ENCODE data around the gene DISC1. TPM values are rescaled to one million over a fixed set of nuclear protein-coding genes. Genes with fewer than 3 reads are reported as not detected.
"Not testable (repeated sequence)": the region's sequence is repeated elsewhere in the genome, so short reads cannot be mapped to it uniquely, and the experiment has no call there.

Gene DISC1
- total RNA-seq, 4 donors from 2014 or later = 7.1 to 33.4 (median 14.9) TPM

GRCh38 chr1:231724876-231725647, 98.5 kb downstream of the DISC1 start:
- H3K27me3 ChIP-seq = no peaks in the 10 kb centered on the region
- H3K36me3 ChIP-seq = no peaks in the 10 kb centered on the region
- TF ChIP-seq, protein P1, sequence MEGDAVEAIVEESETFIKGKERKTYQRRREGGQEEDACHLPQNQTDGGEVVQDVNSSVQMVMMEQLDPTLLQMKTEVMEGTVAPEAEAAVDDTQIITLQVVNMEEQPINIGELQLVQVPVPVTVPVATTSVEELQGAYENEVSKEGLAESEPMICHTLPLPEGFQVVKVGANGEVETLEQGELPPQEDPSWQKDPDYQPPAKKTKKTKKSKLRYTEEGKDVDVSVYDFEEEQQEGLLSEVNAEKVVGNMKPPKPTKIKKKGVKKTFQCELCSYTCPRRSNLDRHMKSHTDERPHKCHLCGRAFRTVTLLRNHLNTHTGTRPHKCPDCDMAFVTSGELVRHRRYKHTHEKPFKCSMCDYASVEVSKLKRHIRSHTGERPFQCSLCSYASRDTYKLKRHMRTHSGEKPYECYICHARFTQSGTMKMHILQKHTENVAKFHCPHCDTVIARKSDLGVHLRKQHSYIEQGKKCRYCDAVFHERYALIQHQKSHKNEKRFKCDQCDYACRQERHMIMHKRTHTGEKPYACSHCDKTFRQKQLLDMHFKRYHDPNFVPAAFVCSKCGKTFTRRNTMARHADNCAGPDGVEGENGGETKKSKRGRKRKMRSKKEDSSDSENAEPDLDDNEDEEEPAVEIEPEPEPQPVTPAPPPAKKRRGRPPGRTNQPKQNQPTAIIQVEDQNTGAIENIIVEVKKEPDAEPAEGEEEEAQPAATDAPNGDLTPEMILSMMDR (IDR thresholded peaks at IDR 0.05) = no peak
- TF ChIP-seq POLR2A (IDR thresholded peaks at IDR 0.05) = no peak
- intact Hi-C loops (cut with DNase I; ENCODE audit: low total_unique reads) = no loop called here
- H3K27ac ChIP-seq = no peak overlapping the region
- H3K4me1 ChIP-seq = no peaks in the 10 kb centered on the region
- DNase-seq = no peak
- H3K4me3 ChIP-seq = no peak overlapping the region
- no peaks in the 10 kb centered on the region for H3K9me3 ChIP-seq

DNA sequence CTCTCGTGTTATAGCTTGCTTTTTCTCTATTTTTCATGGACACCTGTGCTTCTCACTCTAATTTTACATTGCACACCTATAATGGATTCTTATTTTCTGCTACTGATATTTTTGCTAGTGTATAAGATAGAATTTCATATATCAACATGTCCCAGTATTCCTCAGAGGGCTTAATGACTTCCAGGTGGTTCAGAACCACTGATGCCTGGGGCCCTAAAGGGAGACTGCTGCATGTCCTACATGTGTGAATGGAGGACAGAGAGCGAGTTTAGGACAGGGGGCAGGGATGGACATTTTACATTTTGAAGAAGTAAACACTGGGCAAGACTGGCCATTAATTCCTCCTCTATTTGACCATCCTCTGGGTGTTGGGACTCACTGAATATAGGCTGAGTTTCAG, 100.6 kb downstream of the DISC1 start:
- H3K36me3 ChIP-seq = no peaks in the 10 kb centered on the region
- no peak overlapping the region for H3K4me3 ChIP-seq
- TF ChIP-seq, protein P1 (IDR thresholded peaks at IDR 0.05) = no peak
- TF ChIP-seq POLR2A (IDR thresholded peaks at IDR 0.05) = no peak
- no peak for DNase-seq
- no peaks in the 10 kb centered on the region for H3K27me3 ChIP-seq
- no peak overlapping the region for H3K27ac ChIP-seq
- intact Hi-C loops (cut with DNase I; ENCODE audit: low total_unique reads) = no loop called here
- H3K9me3 ChIP-seq = no peaks in the 10 kb centered on the region
- no peaks in the 10 kb centered on the region for H3K4me1 ChIP-seq

DNA sequence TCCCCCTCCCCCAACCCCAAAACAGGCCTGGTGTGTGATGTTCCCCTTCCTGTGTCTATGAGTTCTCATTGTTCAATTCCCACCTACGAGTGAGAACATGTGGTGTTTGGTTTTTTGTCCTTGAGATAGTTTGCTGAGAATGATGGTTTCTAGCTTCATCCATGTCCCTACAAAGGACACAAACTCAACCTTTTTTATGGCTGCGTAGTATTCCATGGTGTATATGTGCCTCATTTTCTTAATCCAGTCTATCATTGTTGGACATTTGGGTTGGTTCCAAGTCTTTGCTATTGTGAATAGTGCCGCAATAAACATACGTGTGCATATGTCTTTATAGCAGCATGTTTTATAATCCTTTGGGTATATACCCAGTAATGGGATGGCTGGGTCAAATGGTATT, 102.4 kb downstream of the DISC1 start:
- DNase-seq; H3K27me3 ChIP-seq; intact Hi-C loops (cut with DNase I; ENCODE audit: low total_unique reads); H3K9me3 ChIP-seq; H3K4me1 ChIP-seq; H3K4me3 ChIP-seq; H3K27ac ChIP-seq; H3K36me3 ChIP-seq: not testable (repeated sequence)

DNA sequence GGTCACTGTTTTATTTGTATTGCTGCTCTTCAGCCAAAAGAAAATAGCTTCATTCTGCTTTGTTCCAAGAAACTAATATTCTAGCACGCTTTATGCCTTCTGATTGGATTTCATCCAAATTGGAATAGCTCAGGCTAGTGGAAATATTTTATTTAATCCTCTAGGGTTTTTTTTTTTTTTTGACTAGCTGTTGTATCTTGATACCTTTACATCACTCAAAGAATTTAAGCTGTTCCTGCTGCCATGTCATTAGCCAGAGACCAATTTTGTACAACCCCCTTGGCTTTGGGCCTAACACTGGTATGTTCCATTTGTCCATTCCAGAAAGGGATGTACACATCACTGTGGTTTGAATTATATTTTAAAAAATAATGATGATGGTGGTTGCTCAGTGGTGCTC, 103.0 kb downstream of the DISC1 start:
- intact Hi-C loops (cut with DNase I; ENCODE audit: low total_unique reads) = no loop called here
- Histone ChIP-seq H3K36me3 (no peaks in the 10 kb centered on the region), H3K4me1 (no peaks in the 10 kb centered on the region)

GRCh38 chr1:231731268-231731667, 104.7 kb downstream of the DISC1 start:
- Histone ChIP-seq H3K9me3 (no peaks in the 10 kb centered on the region), H3K4me1 (no peaks in the 10 kb centered on the region), H3K27ac (no peak overlapping the region), H3K27me3 (no peaks in the 10 kb centered on the region), H3K36me3 (no peaks in the 10 kb centered on the region), H3K4me3 (no peak overlapping the region)
- TF ChIP-seq, protein P1 (IDR thresholded peaks at IDR 0.05) = no peak
- TF ChIP-seq POLR2A (IDR thresholded peaks at IDR 0.05) = no peak
- intact Hi-C loops (cut with DNase I; ENCODE audit: low total_unique reads) = no loop called here
- no peak for DNase-seq

More for the DNA sequence above, 103.0 kb downstream of the DISC1 start:
- Histone ChIP-seq H3K4me3 (no peak overlapping the region), H3K9me3 (no peaks in the 10 kb centered on the region), H3K27ac (no peak overlapping the region), H3K27me3 (no peaks in the 10 kb centered on the region)
- no peak for DNase-seq
- no peak for TF ChIP-seq POLR2A (IDR thresholded peaks at IDR 0.05)
- TF ChIP-seq, protein P1 (IDR thresholded peaks at IDR 0.05) = no peak

Measured in uterus (tissue), 4 donors.